Astrocyte of the spinal cord (primary cell): ENCODE data around the gene OR1L4.

Experiments used
- DNase-seq: peaks from one replicate; pipeline ENCODE4 v3.0.0; 2011; ENCODE audit warnings: low read depth, low spot score
- H3K4me3 ChIP-seq: 2 replicates; pipeline ENCODE4 v1.5.1; 2011; ENCODE audit warnings: low read depth, mild to moderate bottlenecking, low read length, moderate library complexity
- CTCF ChIP-seq: IDR thresholded peaks from 2 replicates; pipeline ENCODE4 v1.5.1; 2012; ENCODE audit warnings: low read depth, mild to moderate bottlenecking, low read length, inconsistent platforms
- in situ Hi-C: cut with HindIII; loops from 2 replicates; pipeline ENCODE4 v1.10.0; 2017; ENCODE audit warnings: low sequenced_read_pairs

OR1L4 gene, protein sequence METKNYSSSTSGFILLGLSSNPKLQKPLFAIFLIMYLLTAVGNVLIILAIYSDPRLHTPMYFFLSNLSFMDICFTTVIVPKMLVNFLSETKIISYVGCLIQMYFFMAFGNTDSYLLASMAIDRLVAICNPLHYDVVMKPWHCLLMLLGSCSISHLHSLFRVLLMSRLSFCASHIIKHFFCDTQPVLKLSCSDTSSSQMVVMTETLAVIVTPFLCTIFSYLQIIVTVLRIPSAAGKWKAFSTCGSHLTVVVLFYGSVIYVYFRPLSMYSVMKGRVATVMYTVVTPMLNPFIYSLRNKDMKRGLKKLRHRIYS

GRCh38 chr9:122723690-122724089, at the start of gene OR1L4:
OR1L4 (plus strand) TSS chr9:122723990; CDS start chr9:122723990, 0 bp downstream.
- in situ Hi-C loops = no loop called here
- TF ChIP-seq CTCF = no peak
- DNase-seq = no peak
- H3K4me3 ChIP-seq = no peak within 1 kb of the TSS

GRCh38 chr9:122684851-122685250, 38.9 kb upstream of the OR1L4 start:
- no peak for DNase-seq
- in situ Hi-C loops = no loop called here
- no peak overlapping the region for H3K4me3 ChIP-seq
- no peak for TF ChIP-seq CTCF

DNA sequence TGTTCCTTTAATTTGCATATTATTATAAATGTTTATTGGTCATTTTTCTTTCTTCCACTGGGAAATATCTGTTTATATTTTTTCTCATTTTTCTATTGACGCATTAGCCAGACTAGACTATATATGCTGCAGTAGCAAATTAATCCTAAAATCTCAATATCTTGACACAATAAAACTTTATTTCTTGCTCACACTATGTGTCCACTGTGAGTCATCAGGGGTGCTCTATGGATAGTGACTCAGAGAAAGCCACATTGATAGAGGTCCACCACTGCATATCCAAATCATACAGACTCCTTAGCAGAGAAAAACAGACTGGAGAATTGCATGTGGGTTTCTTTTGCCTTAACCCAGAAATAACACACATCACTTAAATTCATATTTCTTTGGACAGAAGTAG, 28.1 kb upstream of the OR1L4 start:
- TF ChIP-seq CTCF = no peak
- DNase-seq = no peak
- in situ Hi-C loops = no loop called here
- H3K4me3 ChIP-seq = no peak overlapping the region

DNA sequence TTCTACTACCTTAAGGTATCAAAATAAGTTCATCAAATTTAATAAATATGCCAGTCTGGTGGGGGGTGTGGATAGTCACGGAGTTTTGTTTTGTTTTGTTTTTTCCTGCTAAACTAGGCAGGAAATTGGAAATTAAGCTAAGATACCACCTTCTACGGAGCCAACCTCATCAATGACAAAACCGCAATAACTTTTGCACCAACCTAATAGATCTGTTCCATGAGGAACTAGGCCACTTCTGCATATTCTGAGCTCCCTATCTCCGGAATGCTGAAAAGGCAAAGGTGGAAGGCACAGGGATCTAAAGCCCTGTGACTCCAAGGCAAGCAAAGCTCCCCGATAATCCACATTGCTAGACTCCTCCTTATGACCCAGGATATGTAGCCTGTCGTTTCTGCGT, 5.8 kb upstream of the OR1L4 start:
- TF ChIP-seq CTCF = no peak
- DNase-seq = no peak
- in situ Hi-C loops = no loop called here

DNA sequence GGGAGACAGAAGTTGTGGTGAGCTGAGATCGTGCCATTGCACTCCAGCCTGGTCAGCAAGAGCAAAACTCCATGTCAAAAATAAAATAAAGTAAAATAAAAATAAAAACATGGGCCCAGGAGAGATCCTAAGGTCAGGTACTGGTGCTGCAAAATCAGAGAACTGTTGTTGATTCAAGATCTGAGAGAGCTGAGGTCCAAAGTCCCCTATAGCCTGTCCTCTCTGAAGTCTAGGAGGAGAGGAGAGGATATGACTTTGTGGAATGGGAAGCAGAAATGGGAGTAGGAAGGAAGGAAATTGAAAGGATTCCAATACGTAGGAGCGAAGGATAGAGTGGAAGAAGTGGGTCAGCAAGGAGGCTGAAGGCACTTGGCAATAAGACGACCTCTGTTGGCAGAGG, 4.6 kb upstream of the OR1L4 start:
- H3K4me3 ChIP-seq = no peak overlapping the region
- TF ChIP-seq CTCF = no peak
- in situ Hi-C loops = no loop called here
- no peak for DNase-seq

More for the DNA sequence above, 5.8 kb upstream of the OR1L4 start:
- no peak overlapping the region for H3K4me3 ChIP-seq

GRCh38 chr9:122742003-122742402, 18.2 kb downstream of the OR1L4 start, which contains the start of gene OR1L6:
OR1L6 (plus strand) TSS chr9:122742303; CDS start chr9:122749848, 7,545 bp downstream.
- no peak within 1 kb of the TSS for H3K4me3 ChIP-seq
- DNase-seq = no peak
- TF ChIP-seq CTCF = no peak
- in situ Hi-C loops = no loop called here
